SU-DHL-6 (cell line): ENCODE measurements around the gene EHD4.

Experiments
- H2AFZ ChIP-seq: fragments of 200-600 bp; sonication (generic); 2 replicates; pipeline ENCODE4 v1.6.1; 2014; ENCODE audit warnings: low read depth, mild to moderate bottlenecking, moderate library complexity, mixed read lengths, antibody characterized with exemption, low read length; ENCODE audit not compliant: severe bottlenecking
- H3F3A ChIP-seq: fragments of 200-600 bp; shearing (Covaris generic); 2 replicates; pipeline ENCODE4 v1.6.0; 2016; ENCODE audit warnings: antibody characterized with exemption, mild to moderate bottlenecking; ENCODE audit not compliant: insufficient read depth
- H3K27ac ChIP-seq: fragments of 200-600 bp; sonication (generic); 2 replicates; pipeline ENCODE4 v1.5.1; 2016; ENCODE audit warnings: low read depth, mild to moderate bottlenecking, low read length, moderate library complexity, mixed read lengths
- H3K27me3 ChIP-seq: fragments of 200-600 bp; sonication (generic), shearing (Covaris generic); 2 replicates; pipeline ENCODE4 v1.6.0; 2014; ENCODE audit warnings: mild to moderate bottlenecking, low read length
- H3K36me3 ChIP-seq: fragments of 200-600 bp; sonication (generic); 2 replicates; pipeline ENCODE4 v1.6.1; 2014; ENCODE audit warnings: mild to moderate bottlenecking, low read length, mixed read lengths
- H3K4me2 ChIP-seq: fragments of 300-600, 200-600 bp; shearing (Covaris generic), sonication (generic); 2 replicates; pipeline ENCODE4 v1.6.0; 2014; ENCODE audit warnings: low read length, low read depth, mild to moderate bottlenecking; ENCODE audit not compliant: poor library complexity, severe bottlenecking
- H3K4me3 ChIP-seq: fragments of 200-600 bp; sonication (generic); 2 replicates; pipeline ENCODE4 v1.5.1; 2014; ENCODE audit warnings: antibody characterized with exemption, low read length, mild to moderate bottlenecking, mixed read lengths; ENCODE audit not compliant: insufficient read depth, poor library complexity, severe bottlenecking
- H3K79me2 ChIP-seq: fragments of 200-600 bp; sonication (generic); 2 replicates; pipeline ENCODE4 v1.6.1; 2014; ENCODE audit warnings: mild to moderate bottlenecking, low read length, moderate library complexity; ENCODE audit not compliant: insufficient read depth
- H3K9ac ChIP-seq: fragments of 200-600 bp; sonication (generic); 2 replicates; pipeline ENCODE4 v1.7.0; 2014; ENCODE audit warnings: mild to moderate bottlenecking, low read length
- H3K9me2 ChIP-seq: fragments of 200-600 bp; sonication (generic); replicated peaks from 2 replicates; pipeline ENCODE4 v1.6.1; 2014; ENCODE audit warnings: low read length; ENCODE audit not compliant: insufficient read depth
- H3K9me3 ChIP-seq: fragments of 200-600 bp; sonication (generic); 2 replicates; pipeline ENCODE4 v1.6.1; 2014; ENCODE audit warnings: low read length, mixed read lengths; ENCODE audit not compliant: insufficient read depth
- H4K20me1 ChIP-seq: fragments of 200-600 bp; sonication (generic); 2 replicates; pipeline ENCODE4 v1.6.1; 2014; ENCODE audit warnings: low read depth, mild to moderate bottlenecking, antibody characterized with exemption, low read length, moderate library complexity, mixed read lengths
- EZH2phosphoT487 ChIP-seq: fragments of 200-600 bp; sonication (generic), shearing (Covaris generic); conservative IDR thresholded peaks from 2 replicates; pipeline ENCODE4 v1.6.1; 2018; ENCODE audit warnings: mild to moderate bottlenecking, antibody characterized with exemption, low read length, moderate library complexity, mixed read lengths
- TF ChIP-seq, protein P1 (sequence below): fragments of 200-600 bp; sonication (generic); IDR thresholded peaks from one replicate; pipeline ENCODE4 v1.5.1; 2017; ENCODE audit warnings: antibody characterized with exemption, mild to moderate bottlenecking, low read length, moderate library complexity; ENCODE audit not compliant: insufficient read depth, poor library complexity, severe bottlenecking

EHD4 gene

DNA sequence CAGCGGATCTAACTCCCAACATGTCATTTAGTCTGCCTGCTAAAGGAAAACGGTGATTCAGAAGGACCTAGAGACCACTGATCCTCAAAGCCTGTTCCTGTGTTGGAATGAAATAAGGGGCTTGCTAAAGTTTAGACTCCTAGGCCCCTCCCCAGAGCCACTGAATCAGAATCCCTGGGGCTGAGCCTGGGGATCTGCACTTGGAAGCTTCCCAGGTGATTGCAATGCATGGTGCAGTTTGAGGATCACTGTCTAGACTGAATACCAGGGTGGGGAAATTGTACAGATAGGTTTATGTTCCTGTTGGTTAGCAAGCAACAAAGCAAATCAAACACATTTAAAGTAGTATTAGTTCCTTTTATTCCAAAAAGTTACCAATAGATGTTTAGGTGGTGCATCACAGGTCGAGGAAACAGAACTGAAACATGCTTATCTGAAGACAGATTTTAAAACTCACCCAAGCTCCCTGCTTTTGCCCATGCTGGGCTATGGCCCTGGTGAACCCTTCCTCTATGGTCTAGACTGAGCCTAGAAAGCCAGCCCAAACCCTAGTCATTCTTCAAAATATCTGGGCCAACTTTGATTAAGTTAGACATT lies 48.9 kb downstream of the EHD4 start:
- no peaks in the 10 kb centered on the region for H3K9me3 ChIP-seq
- H3F3A ChIP-seq, result no peaks in the 10 kb centered on the region
- H3K4me3 ChIP-seq, result no peak overlapping the region
- H3K9ac ChIP-seq, result no peak overlapping the region
- H3K27me3 ChIP-seq, result no peaks in the 10 kb centered on the region
- no peaks in the 10 kb centered on the region for H3K9me2 ChIP-seq
- TF ChIP-seq, protein P1, sequence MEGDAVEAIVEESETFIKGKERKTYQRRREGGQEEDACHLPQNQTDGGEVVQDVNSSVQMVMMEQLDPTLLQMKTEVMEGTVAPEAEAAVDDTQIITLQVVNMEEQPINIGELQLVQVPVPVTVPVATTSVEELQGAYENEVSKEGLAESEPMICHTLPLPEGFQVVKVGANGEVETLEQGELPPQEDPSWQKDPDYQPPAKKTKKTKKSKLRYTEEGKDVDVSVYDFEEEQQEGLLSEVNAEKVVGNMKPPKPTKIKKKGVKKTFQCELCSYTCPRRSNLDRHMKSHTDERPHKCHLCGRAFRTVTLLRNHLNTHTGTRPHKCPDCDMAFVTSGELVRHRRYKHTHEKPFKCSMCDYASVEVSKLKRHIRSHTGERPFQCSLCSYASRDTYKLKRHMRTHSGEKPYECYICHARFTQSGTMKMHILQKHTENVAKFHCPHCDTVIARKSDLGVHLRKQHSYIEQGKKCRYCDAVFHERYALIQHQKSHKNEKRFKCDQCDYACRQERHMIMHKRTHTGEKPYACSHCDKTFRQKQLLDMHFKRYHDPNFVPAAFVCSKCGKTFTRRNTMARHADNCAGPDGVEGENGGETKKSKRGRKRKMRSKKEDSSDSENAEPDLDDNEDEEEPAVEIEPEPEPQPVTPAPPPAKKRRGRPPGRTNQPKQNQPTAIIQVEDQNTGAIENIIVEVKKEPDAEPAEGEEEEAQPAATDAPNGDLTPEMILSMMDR, result no peak
- no peak for TF ChIP-seq EZH2phosphoT487
- H3K79me2 ChIP-seq, result no peaks in the 10 kb centered on the region
- H4K20me1 ChIP-seq, result no peaks in the 10 kb centered on the region
- no peak overlapping the region for H2AFZ ChIP-seq
- no peaks in the 10 kb centered on the region for H3K36me3 ChIP-seq
- H3K4me2 ChIP-seq, result no peak overlapping the region
- no peak overlapping the region for H3K27ac ChIP-seq

DNA sequence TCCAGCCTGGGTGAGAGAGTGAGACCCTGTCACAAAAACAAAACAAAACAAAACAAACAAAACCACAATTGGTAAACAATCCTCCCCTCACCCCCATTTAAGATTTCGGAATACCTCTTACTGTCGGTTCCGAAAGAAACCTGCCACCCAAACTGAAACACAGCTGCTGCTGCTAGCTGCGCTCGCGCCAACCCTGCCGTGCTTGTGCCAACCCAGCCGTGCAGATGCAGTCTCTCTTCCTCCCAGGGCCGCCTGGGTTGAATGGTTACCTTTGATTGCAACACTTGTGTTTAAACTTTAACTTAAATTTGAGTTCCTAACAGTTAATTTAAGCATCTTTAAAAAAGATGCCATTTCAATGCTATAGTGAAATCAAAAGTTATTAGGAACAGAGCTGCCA lies 50.0 kb downstream of the EHD4 start:
- TF ChIP-seq, protein P1, result no peak
- no peak for TF ChIP-seq EZH2phosphoT487
- H3K4me3 ChIP-seq, result no peak overlapping the region
- no peaks in the 10 kb centered on the region for H3K79me2 ChIP-seq
- no peaks in the 10 kb centered on the region for H3F3A ChIP-seq
- no peaks in the 10 kb centered on the region for H3K9me2 ChIP-seq
- H3K9me3 ChIP-seq, result no peaks in the 10 kb centered on the region
- H2AFZ ChIP-seq, result no peak overlapping the region
- H3K9ac ChIP-seq, result no peak overlapping the region
- no peak overlapping the region for H3K27ac ChIP-seq
- H4K20me1 ChIP-seq, result no peaks in the 10 kb centered on the region
- no peaks in the 10 kb centered on the region for H3K36me3 ChIP-seq
- H3K27me3 ChIP-seq, result no peaks in the 10 kb centered on the region
- H3K4me2 ChIP-seq, result no peak overlapping the region

DNA sequence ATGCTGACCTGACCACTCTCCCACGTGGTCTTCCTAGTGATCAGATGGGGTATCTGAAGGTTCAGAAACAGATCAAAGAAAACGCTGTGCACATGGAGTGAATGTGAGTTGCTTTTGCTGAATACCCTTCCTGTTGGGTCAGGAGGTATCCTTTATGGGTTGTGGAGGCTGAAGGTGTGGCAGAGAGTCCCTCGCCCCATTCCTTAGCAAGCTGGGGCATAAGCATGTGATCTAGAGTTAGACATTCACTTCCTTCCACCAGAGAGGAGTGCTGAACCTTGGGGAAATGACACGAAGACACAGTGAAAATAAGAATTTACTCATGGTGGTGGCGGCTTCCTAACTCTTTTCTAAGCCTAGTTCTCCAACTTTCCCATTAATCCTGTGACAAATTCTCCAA lies 50.7 kb downstream of the EHD4 start:
- Histone ChIP-seq H3K79me2 (no peaks in the 10 kb centered on the region), H4K20me1 (no peaks in the 10 kb centered on the region), H3K9me2 (no peaks in the 10 kb centered on the region), H3K4me2 (no peak overlapping the region), H3K27me3 (no peaks in the 10 kb centered on the region), H3K9ac (no peak overlapping the region), H3K9me3 (no peaks in the 10 kb centered on the region), H2AFZ (no peak overlapping the region), H3K27ac (no peak overlapping the region), H3F3A (no peaks in the 10 kb centered on the region), H3K36me3 (no peaks in the 10 kb centered on the region), H3K4me3 (no peak overlapping the region)
- TF ChIP-seq EZH2phosphoT487, result no peak
- TF ChIP-seq, protein P1, result no peak

DNA sequence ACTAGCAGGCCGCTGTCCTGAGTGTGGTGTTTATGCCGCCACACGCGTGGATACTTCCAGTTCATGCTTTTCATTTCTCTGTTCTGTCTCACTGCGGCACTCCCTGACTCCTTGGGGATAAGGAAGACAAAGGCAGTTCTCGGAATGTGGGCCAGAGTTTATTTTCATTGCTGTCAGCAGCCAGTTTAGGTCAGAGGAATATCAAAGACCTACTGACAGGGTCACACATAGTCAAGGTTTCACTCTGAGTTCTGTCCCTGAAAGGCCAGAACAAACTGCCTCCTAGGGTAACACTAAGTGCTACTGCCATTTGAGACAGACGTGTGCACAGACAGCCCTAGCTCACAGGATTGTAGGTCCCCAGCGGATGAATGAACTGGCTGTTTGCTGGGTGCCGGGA lies 51.2 kb downstream of the EHD4 start:
- H3K9ac ChIP-seq, result no peak overlapping the region
- no peaks in the 10 kb centered on the region for H3F3A ChIP-seq
- H3K27me3 ChIP-seq, result no peaks in the 10 kb centered on the region
- H3K36me3 ChIP-seq, result no peaks in the 10 kb centered on the region
- no peaks in the 10 kb centered on the region for H4K20me1 ChIP-seq
- no peaks in the 10 kb centered on the region for H3K79me2 ChIP-seq
- no peaks in the 10 kb centered on the region for H3K9me2 ChIP-seq
- no peak overlapping the region for H3K4me2 ChIP-seq
- H3K27ac ChIP-seq, result no peak overlapping the region
- TF ChIP-seq, protein P1, result no peak
- no peak for TF ChIP-seq EZH2phosphoT487
- no peak overlapping the region for H2AFZ ChIP-seq
- H3K4me3 ChIP-seq, result no peak overlapping the region
- H3K9me3 ChIP-seq, result no peaks in the 10 kb centered on the region
